Keratinocyte (primary cell): ENCODE data around the gene CDKAL1. TPM values are rescaled to one million over a fixed set of nuclear protein-coding genes. Genes with fewer than 3 reads are reported as not detected.
A peak's percentile ranks its signal among the peaks of the same experiment; 100 is the strongest.

Source experiments
- DNase-seq: peaks from one replicate; pipeline ENCODE4 v3.0.0-alpha.2; 2011; ENCODE audit warnings: low read depth, missing footprints, low spot score
- FAIRE-seq: peaks from 2 replicates; lab custom pipeline; 2011; peaks lifted over from hg19 to GRCh38; lab: Jason Lieb, UNC
- H2AFZ ChIP-seq: 2 replicates; pipeline ENCODE4 v1.6.0; 2012; ENCODE audit warnings: low read length, control low read depth, inconsistent platforms; ENCODE audit not compliant: control insufficient read depth
- H3K27ac ChIP-seq: 2 replicates; pipeline ENCODE4 v1.5.1; 2011; ENCODE audit warnings: low read length; ENCODE audit not compliant: control insufficient read depth, insufficient read depth
- H3K27me3 ChIP-seq: 3 replicates; pipeline ENCODE4 v1.6.0; 2011; ENCODE audit warnings: low read length; ENCODE audit not compliant: control insufficient read depth, insufficient read depth; ENCODE audit errors: extremely low read depth
- H3K36me3 ChIP-seq, 2 experiments: 2 replicates in 1 of 2; 3 replicates in 1 of 2; pipeline ENCODE4 v1.5.1; 2011; ENCODE audit warnings: low read length in 2 of 2, mild to moderate bottlenecking in 1 of 2; ENCODE audit not compliant: control insufficient read depth in 2 of 2, insufficient read depth in 2 of 2; ENCODE audit errors: extremely low read depth in 1 of 2
- H3K4me1 ChIP-seq: 3 replicates; pipeline ENCODE4 v1.5.1; 2011; ENCODE audit warnings: low read length; ENCODE audit not compliant: control insufficient read depth, insufficient read depth; ENCODE audit errors: extremely low read depth
- H3K4me2 ChIP-seq: 3 replicates; pipeline ENCODE4 v1.6.0; 2011; ENCODE audit warnings: low read depth, low read length; ENCODE audit not compliant: control insufficient read depth, insufficient read depth; ENCODE audit errors: extremely low read depth
- H3K4me3 ChIP-seq, 3 experiments: fragments of 200-600 bp in 1 of 3; sonication (generic) in 1 of 3; 2 replicates in 2 of 3; 3 replicates in 1 of 3; pipeline ENCODE4 v1.5.1; 2011 to 2016; ENCODE audit warnings: low read length in 3 of 3, mild to moderate bottlenecking in 3 of 3, control low read depth in 2 of 3, inconsistent platforms in 1 of 3, low read depth in 1 of 3, mixed read lengths in 1 of 3, mixed run types in 1 of 3, moderate library complexity in 1 of 3; ENCODE audit not compliant: control insufficient read depth in 2 of 3, insufficient read depth in 2 of 3; ENCODE audit errors: extremely low read depth in 1 of 3
- H3K79me2 ChIP-seq: 2 replicates; pipeline ENCODE4 v1.6.0; 2012; ENCODE audit warnings: low read length; ENCODE audit not compliant: control insufficient read depth, insufficient read depth
- H3K9ac ChIP-seq: 3 replicates; pipeline ENCODE4 v1.6.0; 2011; ENCODE audit warnings: low read length; ENCODE audit not compliant: control insufficient read depth, insufficient read depth; ENCODE audit errors: extremely low read depth
- H3K9me1 ChIP-seq: 3 replicates; pipeline ENCODE4 v1.6.0; 2011; ENCODE audit warnings: low read length; ENCODE audit not compliant: control insufficient read depth, insufficient read depth; ENCODE audit errors: extremely low read depth
- H3K9me3 ChIP-seq: 2 replicates; pipeline ENCODE4 v1.5.1; 2012; ENCODE audit warnings: low read depth, low read length; ENCODE audit not compliant: control insufficient read depth
- H4K20me1 ChIP-seq: 3 replicates; pipeline ENCODE4 v1.6.0; 2011; ENCODE audit warnings: low read length; ENCODE audit not compliant: control insufficient read depth, insufficient read depth; ENCODE audit errors: extremely low read depth
- EZH2 ChIP-seq: IDR thresholded peaks from one replicate; pipeline ENCODE4 v1.6.1; 2012; ENCODE audit warnings: inconsistent platforms, mild to moderate bottlenecking, low read length, moderate library complexity
- dilution Hi-C: fragments of 300-500 bp; cut with MboI; formaldehyde crosslinking; loops from one replicate; pipeline ENCODE4 v1.7.0; 2020; ENCODE audit warnings: low sequenced_read_pairs; ENCODE audit not compliant: extremely low pct_ligation_motif_present
- polyA plus RNA-seq, 5 experiments: library from polyadenylated mRNA; depleted of rRNA in 3 of 5; stranded (reverse) in 3 of 5; stranded (forward) in 1 of 5; unstranded in 1 of 5; fragments of >200 nt; gene quantifications; 1 replicate in 1 of 5; 2 replicates in 3 of 5; 3 replicates in 1 of 5; pipeline versions ENCODE4 v1.2.1 to v1.2.3, GENCODE V29; 2011 to 2012; ENCODE audit warnings: missing spikeins in 2 of 5, low read depth in 1 of 5, low replicate concordance in 1 of 5
- TF ChIP-seq, protein P1 (sequence below), 3 experiments: IDR thresholded peaks in 1 of 3; conservative IDR thresholded peaks in 1 of 3; optimal IDR thresholded peaks in 1 of 3; 2 replicates in 2 of 3; 3 replicates in 1 of 3; pipeline versions ENCODE3 to v1.5.1; 2011; ENCODE audit warnings: low read length in 3 of 3, mild to moderate bottlenecking in 3 of 3, moderate library complexity in 2 of 3, control low read depth in 1 of 3, inconsistent platforms in 1 of 3; ENCODE audit not compliant: insufficient read depth in 2 of 3; ENCODE audit errors: extremely low read depth in 1 of 3

Gene CDKAL1
- polyA plus RNA-seq, 1 donor (not counting 4 experiments of a cell fraction or from before 2014, with no cell fraction given) = 5.6 TPM

- H3K27ac ChIP-seq = no peak overlapping the region
- TF ChIP-seq, protein P1, sequence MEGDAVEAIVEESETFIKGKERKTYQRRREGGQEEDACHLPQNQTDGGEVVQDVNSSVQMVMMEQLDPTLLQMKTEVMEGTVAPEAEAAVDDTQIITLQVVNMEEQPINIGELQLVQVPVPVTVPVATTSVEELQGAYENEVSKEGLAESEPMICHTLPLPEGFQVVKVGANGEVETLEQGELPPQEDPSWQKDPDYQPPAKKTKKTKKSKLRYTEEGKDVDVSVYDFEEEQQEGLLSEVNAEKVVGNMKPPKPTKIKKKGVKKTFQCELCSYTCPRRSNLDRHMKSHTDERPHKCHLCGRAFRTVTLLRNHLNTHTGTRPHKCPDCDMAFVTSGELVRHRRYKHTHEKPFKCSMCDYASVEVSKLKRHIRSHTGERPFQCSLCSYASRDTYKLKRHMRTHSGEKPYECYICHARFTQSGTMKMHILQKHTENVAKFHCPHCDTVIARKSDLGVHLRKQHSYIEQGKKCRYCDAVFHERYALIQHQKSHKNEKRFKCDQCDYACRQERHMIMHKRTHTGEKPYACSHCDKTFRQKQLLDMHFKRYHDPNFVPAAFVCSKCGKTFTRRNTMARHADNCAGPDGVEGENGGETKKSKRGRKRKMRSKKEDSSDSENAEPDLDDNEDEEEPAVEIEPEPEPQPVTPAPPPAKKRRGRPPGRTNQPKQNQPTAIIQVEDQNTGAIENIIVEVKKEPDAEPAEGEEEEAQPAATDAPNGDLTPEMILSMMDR (optimal IDR thresholded peaks at IDR 0.05 in 1 of 3, IDR thresholded peaks at IDR 0.05 in 1 of 3, conservative IDR thresholded peaks at IDR 0.05 in 1 of 3; ENCODE audit: extremely low read depth in 1 of 3, insufficient read depth in 2 of 3, low read length in 3 of 3) = no peak
- no peak for TF ChIP-seq EZH2
- H4K20me1 ChIP-seq = no peaks in the 10 kb centered on the region
- no peaks in the 10 kb centered on the region for H3K79me2 ChIP-seq
- no peak overlapping the region for H3K4me3 ChIP-seq
- H3K4me2 ChIP-seq = no peak overlapping the region
- DNase-seq (no peak), FAIRE-seq (peak; percentile 5)
- no peaks in the 10 kb centered on the region for H3K27me3 ChIP-seq
- no peaks in the 10 kb centered on the region for H3K4me1 ChIP-seq
- no peak overlapping the region for H3K9ac ChIP-seq
- no peak overlapping the region for H2AFZ ChIP-seq
- H3K9me3 ChIP-seq = no peaks in the 10 kb centered on the region
- dilution Hi-C loops = no loop called here
- no peaks in the 10 kb centered on the region for H3K36me3 ChIP-seq
- H3K9me1 ChIP-seq = no peaks in the 10 kb centered on the region
Measured at GRCh38 chr6:20757761-20758160, 223.5 kb downstream of the CDKAL1 start.

DNA sequence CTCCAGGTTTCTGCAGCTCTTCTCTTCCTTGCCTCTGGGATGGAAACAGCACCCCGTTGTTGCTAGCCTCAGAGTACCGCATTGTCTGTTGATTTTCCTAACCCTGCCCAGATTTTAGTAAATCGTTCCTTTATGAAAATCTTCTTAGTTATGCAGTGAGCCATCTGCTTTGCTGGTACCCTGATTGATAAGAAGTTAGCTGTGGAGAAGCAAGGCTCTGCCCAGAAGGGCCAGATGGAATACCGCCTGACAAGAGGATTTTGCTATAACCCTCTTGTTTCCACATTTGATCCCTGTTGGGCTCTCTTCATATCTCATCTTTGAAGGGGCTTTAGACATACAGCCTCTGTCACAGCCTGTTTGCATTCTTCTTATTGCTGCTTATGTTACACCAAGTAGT lies 229.0 kb downstream of the CDKAL1 start:
- DNase-seq (no peak), FAIRE-seq (no peak)
- Histone ChIP-seq H3K4me3 (no peak overlapping the region), H3K9ac (no peak overlapping the region), H3K27ac (no peak overlapping the region), H2AFZ (no peak overlapping the region), H3K4me1 (no peaks in the 10 kb centered on the region), H3K9me1 (no peaks in the 10 kb centered on the region), H3K27me3 (no peaks in the 10 kb centered on the region), H4K20me1 (no peaks in the 10 kb centered on the region), H3K4me2 (no peak overlapping the region), H3K36me3 (no peaks in the 10 kb centered on the region), H3K9me3 (no peaks in the 10 kb centered on the region), H3K79me2 (no peaks in the 10 kb centered on the region)
- dilution Hi-C loops = no loop called here
- TF ChIP-seq, protein P1 (optimal IDR thresholded peaks at IDR 0.05 in 1 of 3, IDR thresholded peaks at IDR 0.05 in 1 of 3, conservative IDR thresholded peaks at IDR 0.05 in 1 of 3; ENCODE audit: extremely low read depth in 1 of 3, insufficient read depth in 2 of 3, low read length in 3 of 3) = no peak
- no peak for TF ChIP-seq EZH2
